Activated naive CD8-positive, alpha-beta T cell treated with anti-CD3 and anti-CD28 coated beads, Interleukin-2, amount 10 ng/mL, durations not matched to agents 7 days and 5 days (primary cell): ENCODE results near the gene PUM2. TPM values are rescaled to one million over a fixed set of nuclear protein-coding genes. Genes with fewer than 3 reads are reported as not detected.
A peak's percentile ranks its signal among the peaks of the same experiment; 100 is the strongest.
"Not testable (repeated sequence)": the region's sequence is repeated elsewhere in the genome, so short reads cannot be mapped to it uniquely, and the experiment has no call there.

Experiments used
- ATAC-seq: fragments of 150-1000 bp; cut with Tn5 transposase; one replicate; pipeline ENCODE4 v1.10.0; 2021; ENCODE audit warnings: low read depth, moderate library complexity
- POLR2A ChIA-PET: fragments of 350-600 bp; sonication (Branson Sonifier 250); formaldehyde crosslinking; loops from one replicate; lab custom pipeline; 2021; ENCODE audit warnings: antibody characterized with exemption; lab: Charles Lee
- DNase-seq: peaks from one replicate; pipeline ENCODE4 v3.0.0; 2021
- H3K27ac Mint-ChIP-seq: one replicate; pipeline ENCODE4 v1.8.0; 2022; ENCODE audit warnings: mild to moderate bottlenecking, mixed read lengths
- H3K27me3 Mint-ChIP-seq: one replicate; pipeline ENCODE4 v1.8.0; 2022; ENCODE audit warnings: mild to moderate bottlenecking, moderate library complexity, mixed read lengths
- H3K36me3 Mint-ChIP-seq: one replicate; pipeline ENCODE4 v1.8.0; 2021; ENCODE audit warnings: mild to moderate bottlenecking, mixed read lengths
- H3K4me1 Mint-ChIP-seq: one replicate; pipeline ENCODE4 v1.8.0; 2021; ENCODE audit warnings: mixed read lengths
- H3K4me3 Mint-ChIP-seq: one replicate; pipeline ENCODE4 v1.8.0; 2022; ENCODE audit warnings: mild to moderate bottlenecking, moderate library complexity, mixed read lengths
- H3K9me3 Mint-ChIP-seq: one replicate; pipeline ENCODE4 v1.8.0; 2021; ENCODE audit warnings: mixed read lengths
- total RNA-seq, 2 experiments: library from RNA; stranded (reverse); gene quantifications; one replicate each; pipeline ENCODE4 v1.2.3, GENCODE V29; 2021

The PUM2 gene
- total RNA-seq, 2 experiments from 2014 or later = 133 to 134 TPM

GRCh38 chr2:20378891-20379519 is 28.4 kb upstream of the PUM2 start:
- H3K4me1 Mint-ChIP-seq = peaks cover 4% of the 10 kb centered on the region
- H3K27me3 Mint-ChIP-seq = peaks cover 24% of the 10 kb centered on the region
- no peak overlapping the region for H3K4me3 Mint-ChIP-seq
- no peak for ATAC-seq
- DNase-seq = no peak
- POLR2A ChIA-PET = interaction anchor here (0.7 kb wide), 1 partner anchor 169 kb away, joined by 5 read pairs; no protein-coding TSS in a partner anchor
- H3K27ac Mint-ChIP-seq = no peak overlapping the region
- no peaks in the 10 kb centered on the region for H3K36me3 Mint-ChIP-seq
- no peaks in the 10 kb centered on the region for H3K9me3 Mint-ChIP-seq

GRCh38 chr2:20378341-20378740 is 27.7 kb upstream of the PUM2 start:
- H3K4me3 Mint-ChIP-seq = no peak overlapping the region
- POLR2A ChIA-PET = interaction anchor here (0.7 kb wide), 1 partner anchor 170 kb away, joined by 5 read pairs; no protein-coding TSS in a partner anchor
- H3K36me3 Mint-ChIP-seq = no peaks in the 10 kb centered on the region
- H3K27me3 Mint-ChIP-seq = peaks cover 22% of the 10 kb centered on the region
- H3K27ac Mint-ChIP-seq = no peak overlapping the region
- H3K9me3 Mint-ChIP-seq = no peaks in the 10 kb centered on the region
- H3K4me1 Mint-ChIP-seq = peaks cover 4% of the 10 kb centered on the region
- no peak for DNase-seq
- no peak for ATAC-seq

GRCh38 chr2:20377741-20378140 is 27.1 kb upstream of the PUM2 start:
- POLR2A ChIA-PET = no interaction called here
- ATAC-seq (no peak), DNase-seq (no peak)
- Mint-ChIP-seq H3K9me3 (no peaks in the 10 kb centered on the region), H3K4me1 (no peaks in the 10 kb centered on the region), H3K36me3 (no peaks in the 10 kb centered on the region), H3K27me3 (peaks cover 20% of the 10 kb centered on the region), H3K27ac (no peak overlapping the region), H3K4me3 (no peak overlapping the region)

DNA sequence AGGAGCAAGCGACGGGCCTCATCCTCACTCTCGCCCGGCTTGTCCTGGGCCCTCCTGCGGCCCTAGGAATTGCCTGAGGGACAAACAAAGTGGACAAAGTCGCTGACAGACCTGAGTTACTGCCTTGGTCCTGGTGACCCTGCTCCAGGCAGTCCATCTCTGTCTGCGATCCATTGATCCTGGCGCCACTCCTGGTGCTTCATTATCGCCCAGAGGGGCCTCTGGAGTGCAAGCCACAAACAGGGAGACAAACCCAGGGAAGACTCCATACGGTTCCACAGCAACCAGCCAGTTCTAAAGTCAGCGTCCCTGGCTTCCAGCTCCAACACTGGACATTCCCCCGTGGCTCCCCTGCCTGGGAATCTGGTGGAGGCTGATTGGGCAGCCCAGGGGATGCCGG is 24.3 kb upstream of the PUM2 start:
- not testable (repeated sequence) for H3K36me3 Mint-ChIP-seq

GRCh38 chr2:20372896-20373640 is 22.4 kb upstream of the PUM2 start:
- DNase-seq = no peak
- Mint-ChIP-seq H3K9me3 (peaks cover 3% of the 10 kb centered on the region), H3K4me3 (no peak overlapping the region), H3K27me3 (peaks cover 21% of the 10 kb centered on the region), H3K4me1 (peaks cover 1% of the 10 kb centered on the region), H3K27ac (no peak overlapping the region), H3K36me3 (peaks cover 3% of the 10 kb centered on the region)
- no peak for ATAC-seq
- POLR2A ChIA-PET = no interaction called here

More for the DNA sequence above, 24.3 kb upstream of the PUM2 start:
- ATAC-seq, DNase-seq, H3K27ac Mint-ChIP-seq, H3K4me1 Mint-ChIP-seq, H3K9me3 Mint-ChIP-seq, POLR2A ChIA-PET, H3K4me3 Mint-ChIP-seq: not testable (repeated sequence)
- peaks cover 24% of the 10 kb centered on the region for H3K27me3 Mint-ChIP-seq

DNA sequence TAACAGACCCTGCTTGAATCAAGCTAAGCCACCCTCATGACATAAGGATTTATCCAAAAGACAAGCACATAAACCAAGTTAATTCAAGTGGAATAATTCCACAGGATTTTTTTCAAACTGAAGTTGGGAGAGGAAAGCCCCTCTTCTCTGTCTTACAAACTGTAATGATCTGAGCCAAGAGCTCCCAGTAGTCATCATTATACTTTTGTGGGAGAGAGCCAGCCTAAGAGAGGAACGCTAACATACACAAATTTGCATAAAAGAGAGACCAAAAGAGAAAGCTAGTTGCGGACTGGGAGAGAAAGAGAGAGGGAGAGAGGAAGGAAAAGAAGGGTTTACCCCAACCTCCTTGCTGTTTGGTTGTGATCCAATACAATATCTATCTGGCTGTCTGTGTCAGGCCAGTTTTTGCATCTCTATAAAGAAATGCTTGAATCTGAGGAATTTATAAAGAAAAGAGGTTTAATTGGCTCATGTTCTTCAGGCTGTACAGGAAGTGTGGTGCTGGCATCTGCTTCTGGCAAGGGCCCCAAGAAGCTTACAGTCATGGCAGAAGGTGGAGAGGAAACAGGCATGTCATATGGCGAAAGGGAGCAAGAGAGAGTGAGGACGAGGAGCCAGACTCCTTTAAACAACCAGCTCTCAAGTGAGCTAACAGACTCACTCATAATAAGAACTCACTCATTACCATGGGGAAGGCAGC is 20.8 kb upstream of the PUM2 start:
- no peak overlapping the region for H3K27ac Mint-ChIP-seq
- no peak for ATAC-seq

DNA sequence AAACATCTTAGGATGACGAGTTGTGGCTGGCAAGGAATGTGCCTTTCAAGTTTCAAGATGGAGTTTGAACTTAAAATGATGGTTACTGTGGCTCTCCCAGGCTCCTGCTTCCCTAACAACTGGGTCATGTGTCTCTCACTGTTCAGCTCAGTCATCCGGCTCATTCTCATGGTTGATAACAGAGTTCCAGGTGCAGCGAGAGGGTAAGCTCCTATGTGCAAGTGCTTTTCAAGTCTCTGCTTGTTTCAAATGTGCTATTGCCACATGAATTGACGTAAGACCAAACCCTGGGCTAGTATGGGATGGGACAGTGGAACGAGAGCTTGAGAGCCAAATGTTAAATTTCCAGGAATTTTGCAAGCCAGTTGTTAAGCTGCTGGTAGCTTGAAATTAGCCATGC is 19.5 kb upstream of the PUM2 start:
- Mint-ChIP-seq H3K9me3 (peaks cover 11% of the 10 kb centered on the region), H3K36me3 (peaks cover 13% of the 10 kb centered on the region), H3K4me1 (peaks cover 14% of the 10 kb centered on the region), H3K27ac (no peak overlapping the region), H3K4me3 (no peak overlapping the region), H3K27me3 (peaks cover 8% of the 10 kb centered on the region)
- no peak for DNase-seq
- POLR2A ChIA-PET = no interaction called here
- no peak for ATAC-seq

More for the DNA sequence above, 20.8 kb upstream of the PUM2 start:
- POLR2A ChIA-PET = no interaction called here
- peaks cover 12% of the 10 kb centered on the region for H3K36me3 Mint-ChIP-seq
- peaks cover 13% of the 10 kb centered on the region for H3K27me3 Mint-ChIP-seq
- H3K4me1 Mint-ChIP-seq = peaks cover 4% of the 10 kb centered on the region
- DNase-seq = no peak
- H3K4me3 Mint-ChIP-seq = no peak overlapping the region
- peaks cover 11% of the 10 kb centered on the region for H3K9me3 Mint-ChIP-seq

GRCh38 chr2:20369366-20369765 is 18.7 kb upstream of the PUM2 start:
- Mint-ChIP-seq H3K27me3 (peaks cover 8% of the 10 kb centered on the region), H3K4me1 (peaks cover 21% of the 10 kb centered on the region), H3K9me3 (peaks cover 11% of the 10 kb centered on the region), H3K4me3 (no peak overlapping the region), H3K27ac (no peak overlapping the region), H3K36me3 (peaks cover 13% of the 10 kb centered on the region)
- DNase-seq (no peak), ATAC-seq (no peak)
- POLR2A ChIA-PET = no interaction called here

DNA sequence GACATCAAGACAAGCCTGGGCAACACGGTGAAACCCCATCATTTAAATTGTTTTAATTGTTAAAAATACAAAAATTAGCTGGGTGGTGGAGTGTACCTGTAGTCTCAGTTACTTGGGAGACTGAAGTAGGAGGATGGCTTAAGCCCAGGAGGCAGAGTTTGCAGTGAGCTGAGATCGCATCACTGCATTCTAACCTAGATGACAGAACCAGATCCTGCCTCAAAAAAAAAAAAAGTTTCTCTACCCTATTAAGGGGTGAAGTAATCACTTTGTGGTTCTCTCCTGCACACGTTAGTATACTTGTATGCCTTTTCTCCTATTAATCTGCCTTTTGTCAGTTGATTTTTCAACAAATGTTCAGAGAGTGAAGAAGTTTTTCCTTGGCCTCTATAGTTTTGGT is 18.1 kb upstream of the PUM2 start:
- Mint-ChIP-seq H3K36me3 (peaks cover 13% of the 10 kb centered on the region), H3K27me3 (peaks cover 8% of the 10 kb centered on the region), H3K4me3 (no peak overlapping the region), H3K27ac (no peak overlapping the region), H3K4me1 (peaks cover 25% of the 10 kb centered on the region), H3K9me3 (peaks cover 11% of the 10 kb centered on the region)
- no peak for ATAC-seq
- POLR2A ChIA-PET = no interaction called here
- no peak for DNase-seq

DNA sequence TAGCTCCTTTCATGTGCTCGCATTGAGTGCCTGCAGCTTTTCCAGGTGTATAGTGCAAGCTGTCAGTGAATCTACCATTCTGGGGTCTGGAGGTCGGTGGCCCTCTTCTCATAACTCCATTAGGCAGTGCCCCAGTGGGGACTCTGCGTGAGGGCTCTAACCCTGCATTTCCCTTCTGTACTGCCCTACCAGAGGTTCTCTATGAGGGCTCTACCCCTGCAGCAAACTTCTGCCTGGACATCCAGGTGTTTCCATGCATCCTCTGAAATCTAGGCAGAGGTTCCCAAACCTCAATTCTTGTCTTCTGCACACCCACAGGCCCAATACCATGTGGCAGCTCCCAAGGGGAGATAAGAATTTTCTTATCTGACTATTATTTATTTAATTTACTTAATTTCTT is 17.3 kb upstream of the PUM2 start:
- ATAC-seq, DNase-seq, POLR2A ChIA-PET, H3K27ac Mint-ChIP-seq, H3K4me3 Mint-ChIP-seq, H3K27me3 Mint-ChIP-seq: not testable (repeated sequence)
- H3K36me3 Mint-ChIP-seq = peaks cover 13% of the 10 kb centered on the region
- H3K9me3 Mint-ChIP-seq = peaks cover 11% of the 10 kb centered on the region
- peaks cover 27% of the 10 kb centered on the region for H3K4me1 Mint-ChIP-seq

DNA sequence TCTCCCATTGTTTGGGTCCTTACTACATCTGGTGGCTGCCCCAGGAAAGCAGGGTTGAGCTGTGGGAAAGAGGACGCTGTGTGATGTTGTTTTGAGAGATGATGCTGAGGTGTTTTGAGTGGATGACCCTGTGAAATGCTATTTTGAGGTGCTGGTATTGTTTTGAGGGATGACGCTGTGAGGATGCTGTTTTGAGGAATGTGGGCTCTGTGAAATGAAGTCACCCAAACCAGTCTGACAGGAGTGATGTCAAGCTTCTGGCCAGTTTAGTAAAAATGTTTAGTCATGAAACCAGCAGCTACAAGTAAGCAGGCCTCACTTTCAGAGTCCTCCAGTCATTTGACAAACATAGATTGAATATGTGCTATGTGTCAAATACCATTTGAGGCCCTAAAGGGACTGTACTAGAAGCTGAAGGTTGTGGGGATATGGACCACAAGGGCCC is 16.1 kb upstream of the PUM2 start:
- Mint-ChIP-seq H3K4me3 (peak overlapping the region; percentile 4), H3K36me3 (peaks cover 14% of the 10 kb centered on the region), H3K27me3 (peaks cover 7% of the 10 kb centered on the region), H3K4me1 (peaks cover 29% of the 10 kb centered on the region), H3K27ac (peak overlapping the region; percentile 27), H3K9me3 (peaks cover 9% of the 10 kb centered on the region)
- ATAC-seq (no peak), DNase-seq (no peak)
- POLR2A ChIA-PET = no interaction called here

- peak; percentile 47 for DNase-seq
- Mint-ChIP-seq H3K27me3 (peaks cover 4% of the 10 kb centered on the region), H3K9me3 (peaks cover 8% of the 10 kb centered on the region), H3K27ac (peak overlapping the region; percentile 64), H3K4me3 (peak overlapping the region; percentile 47), H3K4me1 (peaks cover 28% of the 10 kb centered on the region), H3K36me3 (peaks cover 14% of the 10 kb centered on the region)
- POLR2A ChIA-PET = interaction anchor here (0.6 to 2.6 kb wide), 3 partner anchors 12 to 41 kb away, joined by 4 to 23 read pairs (median 6); partner anchors contain the start of gene PUM2
- peak; percentile 93 for ATAC-seq
Measured at GRCh38 chr2:20365249-20365817, 14.7 kb upstream of the PUM2 start.

GRCh38 chr2:20363578-20363977 is 12.9 kb upstream of the PUM2 start:
- Mint-ChIP-seq H3K27me3 (no peaks in the 10 kb centered on the region), H3K27ac (no peak overlapping the region), H3K9me3 (peaks cover 8% of the 10 kb centered on the region), H3K4me3 (no peak overlapping the region), H3K4me1 (peaks cover 28% of the 10 kb centered on the region), H3K36me3 (peaks cover 17% of the 10 kb centered on the region)
- DNase-seq (no peak), ATAC-seq (no peak)
- POLR2A ChIA-PET = interaction anchor here (2.6 kb wide), 1 partner anchor 13 kb away, joined by 23 read pairs; the partner anchor contains the start of gene PUM2
